MCF 10A (cell line): ENCODE measurements around the gene C20orf202. TPM values are rescaled to one million over a fixed set of nuclear protein-coding genes. Genes with fewer than 3 reads are reported as not detected.

Source experiments
- BruUV-seq: library from RNA; stranded (reverse); fragments of 400-500 nt; replicated peaks from 2 replicates; lab custom pipeline; 2021; lab: Mats Ljungman, UMichigan
- CTCF ChIA-PET: fragments of 300-600 bp; sonication (Branson Sonifier 250); formaldehyde crosslinking; extraction: SDS; loops from one replicate; lab custom pipeline; 2021; ENCODE audit warnings: antibody characterized with exemption, inconsistent platforms; lab: Yijun Ruan, JAX
- POLR2A ChIA-PET: fragments of 300-600, 350-650 bp; sonication (Branson Sonifier 250); formaldehyde crosslinking; extraction: SDS; loops from one replicate; lab custom pipeline; 2020; ENCODE audit warnings: antibody characterized with exemption, inconsistent platforms; lab: Yijun Ruan, JAX
- DNase-seq: peaks from one replicate; pipeline ENCODE4 v3.0.0-alpha.2; 2018; ENCODE audit not compliant: unreplicated experiment
- H3K27ac Mint-ChIP-seq: one replicate; pipeline ENCODE4 v1.8.0; 2022; ENCODE audit warnings: mild to moderate bottlenecking, low read depth, mixed read lengths; ENCODE audit not compliant: unreplicated experiment
- H3K27me3 Mint-ChIP-seq: one replicate; pipeline ENCODE4 v1.8.0; 2022; ENCODE audit warnings: mixed read lengths; ENCODE audit not compliant: insufficient read depth, unreplicated experiment
- H3K36me3 Mint-ChIP-seq: one replicate; pipeline ENCODE4 v1.8.0; 2022; ENCODE audit warnings: mild to moderate bottlenecking, moderate library complexity, mixed read lengths; ENCODE audit not compliant: insufficient read depth, unreplicated experiment
- H3K4me1 Mint-ChIP-seq: one replicate; pipeline ENCODE4 v1.8.0; 2022; ENCODE audit warnings: mixed read lengths; ENCODE audit not compliant: insufficient read depth, unreplicated experiment
- H3K4me3 Mint-ChIP-seq: one replicate; pipeline ENCODE4 v1.8.0; 2022; ENCODE audit warnings: mild to moderate bottlenecking, moderate library complexity, mixed read lengths; ENCODE audit not compliant: unreplicated experiment
- H3K9me3 Mint-ChIP-seq: one replicate; pipeline ENCODE4 v1.8.0; 2022; ENCODE audit warnings: mixed read lengths; ENCODE audit not compliant: unreplicated experiment
- CTCF ChIP-seq: fragments of 200-600 bp; IDR thresholded peaks from one replicate; pipeline ENCODE4 v1.8.0; 2022; ENCODE audit warnings: antibody characterized with exemption, mild to moderate bottlenecking; ENCODE audit not compliant: unreplicated experiment
- intact Hi-C: fragments of 100-400 bp; cut with micrococcal nuclease; formaldehyde crosslinking; loops from 2 replicates; pipeline ENCODE4 v1.14.1; 2022
- total RNA-seq: library from RNA; stranded (reverse); gene quantifications from 2 replicates; pipeline ENCODE4 v1.2.3, GENCODE V29; 2022

C20orf202 gene
- total RNA-seq, 1 experiment from 2014 or later: not detected

- H3K4me3 Mint-ChIP-seq: no peak overlapping the region
- intact Hi-C loops: loop anchor here (5.0 to 10.0 kb wide), 2 partner anchors 225 to 252 kb away; no protein-coding TSS in a partner anchor
- H3K27me3 Mint-ChIP-seq: peaks cover 44% of the 10 kb centered on the region
- peaks cover 12% of the 10 kb centered on the region for H3K4me1 Mint-ChIP-seq
- no peak for TF ChIP-seq CTCF
- H3K27ac Mint-ChIP-seq: no peak overlapping the region
- no peak for DNase-seq
- BruUV-seq: no TSS peak
- no peaks in the 10 kb centered on the region for H3K9me3 Mint-ChIP-seq
- POLR2A ChIA-PET: interaction anchor here (0.6 to 2.1 kb wide), 11 partner anchors 8 to 268 kb away, joined by 3 to 10 read pairs (median 3); partner anchors contain the start of genes PSMF1 and TMEM74B
- no peaks in the 10 kb centered on the region for H3K36me3 Mint-ChIP-seq
- CTCF ChIA-PET: interaction anchor here (0.5 to 7.1 kb wide), 14 partner anchors 23 to 393 kb away, joined by 3 to 56 read pairs (median 3); no protein-coding TSS in a partner anchor
Observed at GRCh38 chr20:1209447-1210387, 6.5 kb downstream of the C20orf202 start.

- H3K27ac Mint-ChIP-seq: no peak overlapping the region
- H3K4me1 Mint-ChIP-seq: peaks cover 19% of the 10 kb centered on the region
- intact Hi-C loops: loop anchor here (5.0 to 10.0 kb wide), 2 partner anchors 224 to 253 kb away; no protein-coding TSS in a partner anchor
- no peak for DNase-seq
- BruUV-seq: no TSS peak
- CTCF ChIA-PET: interaction anchor here (0.6 to 7.1 kb wide), 12 partner anchors 7 to 394 kb away, joined by 3 to 56 read pairs (median 4); partner anchors contain the start of gene C20orf202
- POLR2A ChIA-PET: interaction anchor here (0.9 to 1.6 kb wide), 6 partner anchors 11 to 115 kb away, joined by 3 to 5 read pairs (median 4); partner anchors contain the start of gene PSMF1
- no peak overlapping the region for H3K4me3 Mint-ChIP-seq
- TF ChIP-seq CTCF: no peak
- peaks cover 52% of the 10 kb centered on the region for H3K27me3 Mint-ChIP-seq
- no peaks in the 10 kb centered on the region for H3K36me3 Mint-ChIP-seq
- no peaks in the 10 kb centered on the region for H3K9me3 Mint-ChIP-seq
Observed at GRCh38 chr20:1210501-1210900, 7.2 kb downstream of the C20orf202 start.

- Mint-ChIP-seq H3K36me3 (no peaks in the 10 kb centered on the region), H3K4me3 (no peak overlapping the region), H3K4me1 (peaks cover 20% of the 10 kb centered on the region), H3K27ac (no peak overlapping the region), H3K27me3 (peaks cover 52% of the 10 kb centered on the region), H3K9me3 (no peaks in the 10 kb centered on the region)
- intact Hi-C loops: loop anchor here (2.0 to 10.0 kb wide), 3 partner anchors 103 to 255 kb away; no protein-coding TSS in a partner anchor
- no peak for DNase-seq
- CTCF ChIA-PET: interaction anchor here (0.6 to 7.1 kb wide), 17 partner anchors 9 to 690 kb away, joined by 3 to 56 read pairs (median 5); partner anchors contain the start of genes C20orf202 and FAM110A
- no peak for TF ChIP-seq CTCF
- POLR2A ChIA-PET: interaction anchor here (1.6 kb wide), 1 partner anchor 12 kb away, joined by 5 read pairs; no protein-coding TSS in a partner anchor
- no TSS peak for BruUV-seq
Observed at GRCh38 chr20:1212023-1212422, 8.8 kb downstream of the C20orf202 start.
